K562 (cell line): ENCODE measurements around the gene TAGLN3. TPM values are rescaled to one million over a fixed set of nuclear protein-coding genes. Genes with fewer than 3 reads are reported as not detected.

Source experiments
- ARNT ChIP-seq, 2 experiments: fragments of 450-650 bp; IDR thresholded peaks; 2 replicates each; pipeline ENCODE4 v1.6.1; 2016; ENCODE audit warnings: mild to moderate bottlenecking in 1 of 2
- E2F1 ChIP-seq: sonication (generic); formaldehyde crosslinking; IDR thresholded peaks from 2 replicates; pipeline ENCODE4 v1.8.1; 2023; ENCODE audit warnings: mild to moderate bottlenecking, missing genetic modification reagents, moderate library complexity
- MTA3 ChIP-seq: fragments of 450-650 bp; formaldehyde crosslinking; IDR thresholded peaks from 2 replicates; pipeline ENCODE4 v1.6.1; 2017; ENCODE audit warnings: mild to moderate bottlenecking, borderline replicate concordance
- PPARD ChIP-seq: fragments of 250-450 bp; sonication (Bioruptor Pico); IDR thresholded peaks from 2 replicates; pipeline ENCODE4 v1.8.0; 2022; ENCODE audit warnings: inconsistent platforms, mild to moderate bottlenecking, moderate library complexity
- ZBTB8A ChIP-seq: fragments of 450-650 bp; IDR thresholded peaks from 2 replicates; pipeline ENCODE4 v1.6.1; 2018; ENCODE audit warnings: mild to moderate bottlenecking, moderate library complexity; ENCODE audit not compliant: partially characterized antibody
- ZNF280A ChIP-seq: fragments of 450-650 bp; IDR thresholded peaks from 2 replicates; pipeline ENCODE4 v1.6.1; 2018; ENCODE audit warnings: mild to moderate bottlenecking, low read depth; ENCODE audit not compliant: partially characterized antibody
- polyA plus RNA-seq, 8 experiments: library from polyadenylated mRNA; depleted of rRNA in 4 of 8; stranded (reverse) in 5 of 8; unstranded in 3 of 8; fragments of >200 nt; fragmentation: Nextera tagmentation in 2 of 8; fragmentation: Illumina TruSeq in 1 of 8; extraction: Ambion mirVana in 2 of 8; extraction: Trizol in 1 of 8; gene quantifications; 2 replicates each; pipeline versions ENCODE4 v1.2.1 to v1.2.3, GENCODE V29; 2011 to 2014; ENCODE audit warnings: inconsistent platforms in 1 of 8, missing spikeins in 1 of 8
- total RNA-seq, 7 experiments: library from RNA; depleted of rRNA in 6 of 7; stranded (reverse); fragments of >200 nt in 6 of 7; fragmentation: Illumina TruSeq in 2 of 7; extraction: Trizol in 2 of 7; gene quantifications; 2 replicates each; pipeline versions ENCODE4 v1.2.1 to v1.2.3, GENCODE V29; 2011 to 2021; ENCODE audit warnings: low replicate concordance in 1 of 7
- TF ChIP-seq, protein P1 (sequence below): fragments of 250-450 bp; sonication (Bioruptor Pico); IDR thresholded peaks from 2 replicates; pipeline ENCODE4 v1.8.0; 2022; ENCODE audit warnings: moderate library complexity, mild to moderate bottlenecking, inconsistent platforms

The TAGLN3 gene
- total and polyA plus RNA-seq, 9 of the 15 experiments (the other 6 are each of a cell fraction or from before 2014, with no cell fraction given): 0.06 TPM; not detected in 7

DNA sequence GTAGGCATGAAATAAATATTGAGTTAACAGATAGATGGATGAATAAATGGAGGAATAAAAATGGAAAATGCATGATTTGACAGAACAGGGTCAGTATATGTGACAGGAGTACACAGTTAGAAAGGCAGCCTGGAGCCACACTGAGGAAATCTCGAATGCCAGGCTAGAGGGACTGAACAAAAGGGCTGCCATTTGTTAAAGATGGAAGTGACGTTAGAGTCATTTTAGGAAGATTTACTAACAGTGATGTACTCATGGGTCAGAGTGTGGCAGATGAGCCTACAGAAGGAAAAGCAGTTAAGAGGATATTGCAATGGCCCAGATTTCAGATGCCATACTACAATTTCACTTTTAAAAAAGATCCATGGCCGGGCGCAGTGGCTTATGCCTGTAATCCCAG lies 28.4 kb downstream of the TAGLN3 start (continued):
- TF ChIP-seq ZBTB8A (no peak), ARNT (IDR thresholded peaks at IDR 0.05) (no peak), ZNF280A (no peak), E2F1 (CRISPR knock-in tag) (no peak), PPARD (no peak), MTA3 (no peak)
- TF ChIP-seq, protein P1, sequence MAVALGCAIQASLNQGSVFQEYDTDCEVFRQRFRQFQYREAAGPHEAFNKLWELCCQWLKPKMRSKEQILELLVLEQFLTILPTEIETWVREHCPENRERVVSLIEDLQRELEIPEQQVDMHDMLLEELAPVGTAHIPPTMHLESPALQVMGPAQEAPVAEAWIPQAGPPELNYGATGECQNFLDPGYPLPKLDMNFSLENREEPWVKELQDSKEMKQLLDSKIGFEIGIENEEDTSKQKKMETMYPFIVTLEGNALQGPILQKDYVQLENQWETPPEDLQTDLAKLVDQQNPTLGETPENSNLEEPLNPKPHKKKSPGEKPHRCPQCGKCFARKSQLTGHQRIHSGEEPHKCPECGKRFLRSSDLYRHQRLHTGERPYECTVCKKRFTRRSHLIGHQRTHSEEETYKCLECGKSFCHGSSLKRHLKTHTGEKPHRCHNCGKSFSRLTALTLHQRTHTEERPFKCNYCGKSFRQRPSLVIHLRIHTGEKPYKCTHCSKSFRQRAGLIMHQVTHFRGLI: no peak
- TF ChIP-seq, all 486 proteins: peak for 0
